Activated CD8-positive, alpha-beta memory T cell treated with anti-CD3 and anti-CD28 coated beads for 24 hours (primary cell): Measurements from ENCODE around the gene PRKN.

Source experiments
- DNase-seq: peaks from one replicate; pipeline ENCODE4 v3.0.0-alpha.2; 2020

Gene PRKN

DNA sequence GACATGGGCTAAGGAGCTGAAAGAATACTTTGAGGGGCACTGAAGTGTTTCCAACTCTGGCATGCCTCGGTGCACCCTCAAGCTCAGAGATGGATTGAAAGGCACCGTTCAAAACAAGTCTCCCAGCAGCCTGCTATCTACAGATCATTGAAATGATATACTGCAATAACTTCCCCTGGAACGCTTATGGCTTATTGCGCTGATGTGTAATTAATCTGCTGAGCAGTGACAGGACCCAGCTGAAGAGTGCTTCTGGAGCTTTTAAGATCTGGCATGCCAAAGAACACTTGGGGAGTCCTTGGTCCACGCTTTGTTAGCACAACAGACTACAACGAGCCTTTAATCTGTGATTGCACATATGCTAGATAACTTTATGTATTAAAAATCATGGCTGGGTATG lies 708.2 kb downstream of the PRKN start:
- no peak for DNase-seq

DNA sequence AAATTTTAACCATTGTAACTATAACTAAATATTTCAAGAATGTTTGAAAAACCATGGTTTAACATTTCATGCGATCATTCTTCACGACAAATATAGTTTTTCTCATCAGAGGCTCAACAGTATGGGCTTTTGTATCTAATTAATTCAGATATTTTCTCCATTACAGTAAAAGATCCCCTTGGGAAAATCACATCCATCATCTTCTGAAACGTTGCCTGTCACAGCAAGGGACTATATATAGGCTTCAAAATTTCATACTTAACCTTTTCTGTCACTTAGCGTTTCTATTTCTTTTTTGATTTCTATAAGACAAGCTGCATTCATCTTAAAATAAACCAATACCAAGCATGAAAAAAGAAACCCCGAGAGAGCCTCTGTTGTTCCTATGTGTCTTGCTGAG lies 710.0 kb downstream of the PRKN start:
- DNase-seq: no peak

DNA sequence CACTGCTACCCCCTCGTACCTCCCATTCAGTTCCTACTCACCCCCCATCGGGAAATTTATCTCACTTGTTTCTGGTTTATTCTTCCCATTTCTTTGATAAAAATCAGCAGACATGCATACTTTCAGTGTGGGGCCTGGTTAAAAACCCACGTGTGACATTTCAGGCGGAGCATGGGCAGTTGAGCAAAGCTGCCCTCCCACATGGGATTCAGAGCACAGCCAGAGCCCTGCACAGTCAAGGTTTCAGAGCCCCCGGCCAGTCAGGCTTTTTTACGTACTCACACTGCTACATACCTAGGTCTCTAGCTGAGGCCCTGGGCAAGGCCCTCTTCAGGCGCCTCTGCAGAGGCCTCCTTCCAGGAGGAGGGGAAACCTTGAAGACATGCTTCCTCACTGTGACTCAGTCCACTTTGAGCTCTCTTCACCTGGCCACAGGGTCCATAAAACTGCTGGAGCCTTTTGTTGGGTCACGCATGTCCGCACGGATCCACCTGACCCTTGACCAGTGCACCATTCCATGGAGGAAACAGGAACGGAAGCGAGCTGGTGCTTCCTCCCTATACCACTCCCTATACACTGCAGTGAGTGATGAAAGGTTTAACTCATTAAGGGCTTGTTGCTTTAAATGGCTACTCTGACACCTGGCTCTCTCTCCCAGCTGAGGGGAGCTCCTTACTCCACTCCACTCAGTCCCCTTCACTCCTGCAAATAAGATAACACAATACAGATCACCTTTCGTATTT lies 713.3 kb downstream of the PRKN start:
- DNase-seq: no peak

DNA sequence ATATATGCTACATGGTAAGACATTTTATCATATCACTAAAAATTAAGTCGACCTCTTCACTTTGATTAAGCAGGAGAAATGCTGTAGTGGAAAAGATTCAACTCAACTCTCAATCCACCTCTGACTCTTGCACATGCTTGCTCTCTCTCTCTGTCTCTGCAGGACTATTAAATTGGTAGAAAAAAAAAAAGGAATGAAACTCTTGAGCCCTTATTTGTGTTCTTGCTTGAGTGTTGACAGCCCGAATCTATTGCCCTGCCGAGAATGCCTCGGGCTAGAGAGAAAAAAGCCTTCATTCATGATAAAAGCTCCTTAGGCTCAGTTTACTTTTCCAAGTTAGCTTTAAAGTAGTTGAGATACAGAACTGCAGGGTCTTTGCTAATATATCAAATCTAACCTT lies 722.2 kb downstream of the PRKN start:
- no peak for DNase-seq

DNA sequence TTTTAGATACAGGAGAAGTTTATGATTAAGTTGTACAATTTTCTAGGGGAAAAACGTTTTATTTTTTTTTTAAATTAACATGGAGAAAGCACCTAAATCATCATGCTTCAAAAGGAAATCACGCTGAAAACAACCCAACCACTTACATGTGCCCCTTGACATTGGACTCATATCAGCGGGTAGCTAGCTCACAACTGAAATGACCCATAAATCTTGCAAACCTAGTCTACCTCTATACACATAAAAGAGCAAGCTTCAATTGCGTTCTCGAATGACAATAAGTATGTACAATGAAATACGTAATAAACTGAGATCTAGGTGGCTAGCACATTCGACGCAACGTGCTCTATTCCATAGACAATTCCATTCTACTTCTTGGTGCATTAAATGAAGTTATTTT lies 730.8 kb downstream of the PRKN start:
- no peak for DNase-seq

DNA sequence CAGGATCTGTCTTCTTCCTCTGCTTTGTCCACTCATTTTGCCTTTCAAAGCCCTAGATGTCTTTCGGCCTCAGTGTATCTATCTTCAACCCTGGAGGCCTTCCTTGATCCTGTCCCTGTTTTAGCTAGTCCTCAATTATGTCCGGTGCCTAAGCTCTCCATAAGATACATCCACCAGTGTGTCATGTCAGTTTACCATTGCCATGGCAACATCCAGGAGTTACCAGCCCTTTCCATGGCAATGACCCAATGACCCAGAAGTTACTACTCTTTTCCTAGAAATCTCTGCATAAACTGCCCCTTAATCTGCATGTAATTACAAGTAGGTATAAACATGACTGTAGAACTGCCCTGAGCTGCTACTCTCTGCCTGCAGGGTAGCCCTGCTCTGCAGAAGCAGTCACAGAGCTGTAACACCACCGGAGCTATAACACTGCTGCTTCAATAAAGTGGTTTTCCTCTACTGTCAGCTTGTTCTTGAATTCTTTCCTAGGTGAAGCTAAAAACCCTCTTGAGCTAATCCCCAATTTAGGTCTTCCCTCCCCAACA lies 741.6 kb downstream of the PRKN start:
- DNase-seq: no peak

DNA sequence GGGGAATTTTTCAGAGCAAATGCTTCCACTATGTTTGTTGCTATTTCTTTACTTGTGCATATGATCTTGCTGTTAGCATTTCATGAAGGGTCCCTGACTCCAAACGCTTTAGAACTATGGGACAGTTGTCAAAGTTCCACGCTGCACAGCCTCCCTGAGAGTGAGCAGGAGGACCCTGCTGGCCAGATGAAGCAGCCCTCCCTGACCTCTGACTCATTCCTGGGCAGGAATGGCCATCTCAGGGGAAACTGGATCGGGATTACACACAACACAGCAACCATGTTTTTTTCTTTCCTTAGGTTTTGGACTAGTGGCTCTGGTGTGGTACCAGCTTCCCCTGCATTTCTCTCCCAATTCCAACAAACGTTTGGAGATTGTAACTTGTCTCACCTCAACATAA lies 742.9 kb downstream of the PRKN start:
- no peak for DNase-seq

DNA sequence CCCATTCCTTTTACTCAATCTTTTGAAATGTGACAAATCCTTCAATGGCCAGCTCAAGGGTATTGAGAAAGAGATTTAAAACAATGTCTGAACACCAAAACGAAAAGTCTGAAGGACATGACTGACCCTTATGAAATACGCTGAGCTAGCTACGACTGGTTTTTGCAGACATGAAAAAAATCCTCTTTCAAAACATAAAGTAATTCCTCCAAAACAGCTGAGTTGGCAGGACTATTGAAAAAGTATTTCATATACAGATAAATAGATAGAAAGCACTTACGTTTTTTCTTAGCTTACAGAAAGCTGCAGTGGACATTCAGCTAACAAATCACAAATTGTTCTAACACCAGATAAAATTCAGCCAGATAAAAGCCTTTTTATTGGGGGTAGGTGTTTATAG lies 751.0 kb downstream of the PRKN start:
- DNase-seq: no peak

DNA sequence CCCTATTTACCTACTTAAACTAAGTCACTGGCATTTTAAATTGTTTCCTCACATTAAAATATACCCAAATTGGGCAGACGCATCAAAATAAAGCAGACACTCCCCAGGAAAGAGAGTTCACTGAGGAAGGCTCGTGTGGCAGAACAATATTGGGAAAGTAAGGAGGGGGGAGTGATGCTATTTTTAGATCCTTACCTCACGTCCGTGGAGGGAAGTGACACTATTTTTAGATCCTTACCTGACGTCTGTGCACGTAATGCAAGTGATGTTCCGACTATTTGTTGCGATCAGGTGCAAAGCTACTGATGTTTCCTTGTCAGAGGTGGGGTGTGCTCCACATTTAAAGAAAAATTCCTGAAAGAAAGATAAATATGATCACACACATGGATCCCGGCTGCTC lies 754.5 kb downstream of the PRKN start:
- DNase-seq: no peak

DNA sequence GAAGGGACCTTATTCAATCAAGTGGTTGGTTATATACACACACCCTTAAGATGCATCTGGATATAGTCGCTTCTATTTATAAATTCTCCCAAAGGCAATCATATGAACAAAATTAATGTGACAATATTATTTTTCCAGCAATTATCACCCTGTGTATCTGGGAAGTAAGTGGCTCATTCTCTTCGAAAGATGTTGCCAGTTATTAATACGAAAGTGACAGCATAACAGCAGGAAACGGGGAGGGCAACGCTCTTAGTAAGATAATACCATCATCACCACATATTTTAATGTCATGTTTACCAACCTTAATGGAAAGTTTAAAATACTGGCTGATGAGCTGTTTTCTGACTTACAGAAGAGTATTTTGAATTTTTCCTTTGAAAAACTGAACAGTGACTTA lies 756.5 kb downstream of the PRKN start:
- DNase-seq: no peak

DNA sequence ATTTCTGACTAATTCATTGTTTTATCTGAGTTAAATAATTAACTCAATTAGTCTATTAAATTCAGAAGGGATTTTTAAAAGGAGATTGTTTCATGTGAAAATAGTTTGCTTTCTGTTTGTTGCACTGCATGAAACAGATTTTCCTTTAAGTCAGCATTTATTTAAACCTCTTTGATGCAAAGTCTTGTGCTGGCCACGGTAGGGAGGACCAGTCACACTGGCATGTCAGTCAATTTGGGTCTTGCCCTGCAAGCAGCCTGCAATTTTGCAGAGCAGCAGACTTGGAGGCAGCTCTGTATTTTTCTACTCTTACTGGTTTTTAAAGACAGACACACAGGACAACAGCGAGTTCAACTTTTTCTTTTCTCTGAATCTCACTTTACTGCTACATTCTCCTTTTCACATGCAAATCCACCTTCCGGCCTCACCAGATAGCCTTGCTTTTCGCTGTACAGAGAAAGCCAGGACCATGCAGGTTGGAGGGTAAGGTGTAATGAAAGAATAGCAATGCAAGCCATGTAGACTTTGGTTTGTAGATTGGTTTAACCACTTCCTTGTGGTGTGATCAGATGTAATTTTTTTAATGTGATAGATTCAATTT lies 763.8 kb downstream of the PRKN start:
- no peak for DNase-seq

DNA sequence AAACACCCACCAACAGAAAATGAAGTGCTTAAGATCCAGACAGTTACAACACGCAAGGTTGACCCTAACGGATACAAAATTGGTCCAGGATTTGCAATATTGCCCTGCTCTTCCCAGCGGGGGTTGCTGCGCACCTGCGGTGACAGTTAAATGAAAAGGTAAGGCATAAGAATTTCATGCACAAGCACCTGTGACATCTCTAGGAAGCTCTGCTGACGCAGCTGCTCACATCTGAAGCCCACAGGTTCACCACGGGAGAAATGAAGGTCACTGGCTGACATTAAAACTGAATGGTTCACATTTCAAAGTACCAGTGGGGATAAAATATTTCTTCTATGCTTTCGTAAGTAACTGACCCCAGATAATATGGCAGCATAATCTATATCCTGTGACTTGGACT lies 764.4 kb downstream of the PRKN start:
- no peak for DNase-seq

DNA sequence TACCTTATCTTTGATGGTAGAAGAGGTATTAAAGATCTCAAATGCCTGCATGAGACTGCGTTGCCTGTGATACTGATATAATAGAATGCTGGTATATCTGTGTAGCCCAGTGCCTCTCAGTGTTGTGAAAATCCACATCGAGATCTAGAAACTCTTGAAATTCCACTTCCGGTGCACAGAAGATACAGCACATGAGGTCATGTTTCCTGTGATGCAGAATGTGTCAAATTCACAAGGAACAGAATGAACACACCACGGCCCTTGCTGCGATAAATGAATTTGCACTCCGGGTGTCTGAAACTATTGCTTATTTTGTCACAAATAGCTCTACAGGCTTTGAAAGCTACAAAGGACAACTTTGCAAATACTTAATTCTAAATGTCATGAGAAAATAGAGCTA lies 765.8 kb downstream of the PRKN start:
- DNase-seq: no peak

DNA sequence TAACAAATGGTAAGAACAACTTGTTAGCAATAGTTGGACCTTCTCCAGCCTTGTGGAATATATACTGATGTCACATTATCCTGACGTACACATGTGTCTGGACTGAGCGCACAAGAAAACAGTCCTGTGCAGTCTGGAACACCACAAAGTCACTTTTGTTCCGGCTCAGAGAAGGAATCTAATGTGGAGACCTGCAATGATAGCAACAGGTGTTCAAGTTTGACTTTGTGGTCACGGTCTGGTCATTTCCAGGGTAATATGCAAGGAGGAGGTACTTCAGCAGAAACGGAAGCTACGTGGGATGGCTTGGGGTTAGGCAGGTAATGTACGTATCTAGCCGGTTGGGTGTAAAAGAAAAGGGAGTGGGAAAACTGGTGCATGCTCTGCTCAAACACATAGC lies 766.5 kb downstream of the PRKN start:
- no peak for DNase-seq

DNA sequence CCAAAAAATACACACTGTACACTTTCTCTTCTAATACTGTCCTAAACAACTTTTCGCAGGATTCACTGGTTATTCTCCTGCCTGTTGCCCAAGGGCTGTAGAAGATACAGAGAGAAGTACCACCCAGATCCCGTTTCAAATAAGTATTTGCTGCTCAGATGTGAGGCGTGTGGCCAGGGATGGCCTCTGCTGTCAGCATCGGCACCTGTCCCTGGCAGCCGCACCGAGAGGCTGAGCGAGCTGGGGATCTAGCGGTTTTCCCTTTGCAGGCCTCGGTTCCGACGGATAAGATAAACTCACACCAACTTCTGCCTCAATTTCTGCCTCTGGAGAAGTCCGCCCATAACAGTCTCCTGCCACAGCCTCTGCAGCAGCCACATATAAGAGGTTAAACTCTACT lies 768.5 kb downstream of the PRKN start:
- no peak for DNase-seq

DNA sequence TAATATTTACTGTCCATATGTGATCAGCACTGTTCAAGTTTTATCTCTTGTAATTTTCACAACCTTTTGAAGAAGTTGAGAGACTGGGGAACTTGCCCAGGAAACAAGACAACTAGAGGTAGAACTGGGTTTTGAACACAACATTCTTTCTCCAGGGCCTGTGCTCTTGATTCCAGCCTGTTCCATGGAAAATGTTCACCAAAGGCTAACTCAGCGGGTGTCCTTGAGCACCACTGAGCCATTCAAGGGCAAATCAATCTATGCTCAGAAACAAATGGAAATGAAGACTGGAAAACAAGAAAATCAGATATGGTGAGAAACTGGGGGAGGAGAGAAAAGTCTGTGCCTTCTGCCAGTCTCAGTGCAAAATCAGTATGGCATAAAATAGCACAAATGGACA lies 771.5 kb downstream of the PRKN start:
- no peak for DNase-seq

DNA sequence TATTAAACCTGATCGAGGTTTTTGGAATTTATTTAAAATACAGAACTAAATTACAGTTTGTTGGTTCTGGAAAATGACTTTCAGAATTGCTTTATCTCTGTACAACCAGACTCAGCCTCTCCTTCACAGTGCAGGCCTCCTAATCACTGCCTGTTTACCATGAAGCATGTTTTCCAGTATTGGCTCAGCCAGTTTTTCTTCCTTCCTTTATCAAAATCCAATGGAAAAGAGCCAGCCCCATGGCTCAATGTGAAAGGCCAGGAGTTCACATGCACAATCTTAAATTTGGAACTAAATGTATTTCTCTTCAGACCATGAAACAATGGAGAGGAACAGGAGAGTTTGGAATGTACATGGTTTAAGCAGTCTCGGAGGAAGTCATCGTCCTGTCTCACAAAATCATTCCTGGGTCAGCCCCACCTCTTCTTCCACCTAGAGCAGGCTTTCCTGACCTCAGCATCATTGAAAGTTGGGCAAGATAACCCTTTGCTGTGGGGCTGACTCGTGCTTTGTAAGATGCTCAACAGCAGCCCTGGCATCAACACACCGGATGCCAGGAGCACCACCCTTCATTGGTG lies 772.8 kb downstream of the PRKN start:
- no peak for DNase-seq

DNA sequence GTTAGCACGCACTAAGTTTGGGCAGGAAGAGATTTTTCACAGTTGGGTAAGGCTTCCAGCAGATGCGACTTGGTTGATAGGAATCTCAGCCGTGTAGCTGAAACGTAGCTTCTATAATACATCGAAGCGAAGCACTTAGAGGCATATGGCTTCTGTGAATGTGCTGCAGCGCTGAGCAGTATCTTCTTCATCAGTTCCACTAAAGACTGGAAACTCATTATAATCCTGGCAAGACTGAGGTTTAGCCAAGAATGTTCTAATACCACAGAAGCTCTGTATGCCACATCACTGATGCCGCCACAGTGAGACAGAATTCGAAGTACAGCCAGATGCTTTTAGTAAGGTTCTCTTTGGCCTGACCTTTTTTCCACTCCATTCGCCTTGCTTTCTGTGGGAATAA lies 773.5 kb downstream of the PRKN start:
- DNase-seq: no peak

DNA sequence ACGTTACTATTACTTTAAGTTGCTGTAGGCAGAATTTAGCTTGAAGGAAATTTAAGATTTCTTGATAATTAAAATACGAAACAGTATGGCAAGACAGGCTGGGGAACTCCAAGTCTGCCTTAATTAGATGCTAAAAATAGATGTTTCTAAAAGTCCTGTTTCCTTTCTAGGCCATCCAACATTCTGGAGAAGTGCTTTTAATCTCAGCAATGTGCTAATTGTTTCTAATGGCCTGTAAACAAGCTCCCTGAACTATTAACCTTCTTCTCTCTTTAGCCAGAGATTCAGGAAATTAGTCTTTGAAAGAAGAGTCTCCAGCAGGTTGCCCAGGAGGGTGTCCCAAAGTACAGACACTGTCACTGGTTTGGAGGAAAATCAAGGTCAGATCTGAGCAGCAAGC lies 776.4 kb downstream of the PRKN start:
- no peak for DNase-seq

DNA sequence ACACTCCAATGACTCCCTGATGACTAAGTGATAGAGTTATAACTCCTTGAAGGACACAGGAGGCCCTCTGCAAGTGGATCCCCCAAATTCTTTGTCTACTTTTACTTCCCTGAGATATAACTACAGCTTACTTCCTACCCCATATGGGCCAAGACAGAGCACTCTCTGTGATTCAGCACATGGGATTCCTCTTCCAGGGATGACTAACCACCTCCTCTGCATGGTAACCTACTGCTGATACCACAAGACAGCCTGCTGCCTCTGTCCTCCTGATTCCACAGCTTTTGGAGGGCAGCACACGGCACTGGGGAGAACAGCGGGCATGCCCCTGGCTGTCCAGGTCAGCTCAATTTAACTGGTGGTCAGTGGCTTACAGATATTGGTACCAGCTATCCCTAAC lies 778.0 kb downstream of the PRKN start:
- no peak for DNase-seq

DNA sequence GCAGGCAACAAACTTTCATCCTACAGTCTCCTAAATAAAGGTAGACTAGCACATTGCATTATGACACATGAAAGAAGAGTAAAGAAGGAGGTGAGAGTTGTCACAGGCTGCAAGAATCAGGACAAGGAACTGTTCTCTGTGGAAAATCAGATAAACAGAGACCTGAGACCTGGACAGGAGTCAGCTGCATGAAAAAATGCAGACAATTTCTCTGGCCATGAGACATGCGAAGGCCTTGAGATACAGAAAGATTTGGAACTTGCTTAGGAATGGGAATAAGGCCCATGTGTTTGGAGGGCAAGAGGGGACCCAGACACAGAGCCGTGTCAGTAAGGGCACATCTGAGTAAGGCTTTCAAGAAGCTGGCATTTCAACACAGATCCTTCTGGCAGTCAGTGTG lies 779.1 kb downstream of the PRKN start:
- no peak for DNase-seq

DNA sequence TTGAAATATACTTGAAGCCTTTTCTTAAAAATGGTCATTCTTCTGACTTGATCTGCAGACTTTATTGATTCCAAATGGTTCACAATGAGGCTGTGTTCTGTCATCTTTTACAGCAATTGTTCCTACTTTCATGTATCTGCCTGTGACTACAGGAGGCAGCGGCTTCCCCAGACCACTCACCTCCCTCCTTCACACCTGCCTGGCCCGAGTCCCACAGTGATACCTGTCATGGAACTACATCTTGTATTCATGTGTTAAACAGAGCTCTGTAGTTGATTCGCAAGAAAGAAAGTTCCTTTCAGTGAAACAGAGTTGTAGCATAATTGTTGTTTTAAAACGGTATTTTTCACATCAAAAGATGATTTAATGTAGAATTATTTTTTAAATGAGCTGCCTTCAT lies 780.2 kb downstream of the PRKN start:
- no peak for DNase-seq

DNA sequence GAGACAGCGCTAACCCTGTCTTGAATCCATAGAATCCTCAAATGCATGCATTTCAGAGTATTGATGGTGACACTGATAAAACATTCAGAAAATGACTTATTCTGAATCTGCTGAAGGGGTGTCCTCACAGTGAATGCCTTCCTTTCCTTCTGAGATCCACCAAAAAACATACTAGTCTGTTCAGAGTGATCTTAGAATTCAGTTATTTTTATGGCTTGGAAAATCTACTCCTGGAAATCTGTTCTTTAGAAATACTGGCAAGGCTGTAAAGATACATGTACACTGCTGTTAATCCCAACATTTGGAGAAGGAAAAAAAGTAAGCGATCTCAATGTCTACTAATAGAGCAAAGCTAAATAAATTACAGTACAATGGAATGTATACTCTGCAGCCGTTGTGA lies 781.1 kb downstream of the PRKN start:
- no peak for DNase-seq

DNA sequence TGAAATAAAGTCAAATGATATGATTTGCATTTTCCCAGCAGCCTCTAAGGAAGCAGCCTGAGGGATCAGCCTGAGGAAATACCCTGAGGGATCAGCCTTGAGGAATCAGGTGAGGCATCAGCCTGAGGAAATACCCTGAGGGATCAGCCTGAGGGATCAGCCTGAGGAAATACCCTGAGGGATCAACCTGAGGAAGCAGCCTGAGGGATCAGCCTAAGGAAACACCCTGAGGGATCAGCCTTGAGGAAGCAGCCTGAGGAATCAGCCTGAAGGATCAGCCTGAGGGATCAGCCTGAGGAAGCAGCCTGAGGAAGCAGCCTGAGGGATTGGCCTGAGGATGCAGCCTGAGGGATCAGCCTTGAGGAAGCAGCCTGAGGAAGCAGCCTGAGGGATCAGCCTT lies 784.0 kb downstream of the PRKN start:
- DNase-seq: no peak

DNA sequence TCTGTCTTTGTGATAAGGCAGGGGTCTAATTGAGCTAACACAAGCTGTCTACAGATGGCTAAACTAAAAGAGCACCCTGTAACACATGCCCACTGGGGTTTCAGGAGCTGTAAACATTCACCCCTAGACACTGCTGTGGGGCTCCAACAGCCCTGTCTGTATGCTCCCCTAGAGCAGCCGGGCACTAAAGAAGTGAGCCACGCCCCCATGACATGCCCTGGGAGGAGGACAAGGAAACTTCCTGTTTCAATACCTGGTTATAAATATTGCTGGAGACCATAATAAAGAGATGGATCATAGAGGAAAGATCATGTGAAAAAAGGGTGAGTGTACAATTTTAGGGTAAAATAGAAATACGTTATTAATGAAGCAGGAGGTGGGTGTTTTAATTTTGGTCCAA lies 786.0 kb downstream of the PRKN start:
- DNase-seq: no peak
